ENCODE measurements around the gene SMYD3. TPM values are rescaled to one million over a fixed set of nuclear protein-coding genes. Genes with fewer than 3 reads are reported as not detected.

Gene SMYD3
- total and polyA plus RNA-seq, 10 of the 15 experiments (the other 5 are each of a cell fraction or from before 2014, with no cell fraction given): 18.3 to 54.0 (median 24.8) TPM

GRCh38 chr1:245999697-246000637 is 507.1 kb downstream of the SMYD3 start (continued):
- no peak for TF ChIP-seq ZBTB11 (CRISPR knock-in tag; IDR thresholded peaks at IDR 0.05)
- TF ChIP-seq NR2C1 (IDR thresholded peaks at IDR 0.05): no peak
- TF ChIP-seq RFX5 (IDR thresholded peaks at IDR 0.05; ENCODE audit: low read depth, low read length): no peak
- no peak for TF ChIP-seq E2F8 (IDR thresholded peaks at IDR 0.05; ENCODE audit: low read depth, partially characterized antibody)
- peak; percentile 72 to 85; a peak in 3 of 4 replicates for TF ChIP-seq IKZF2 (IDR thresholded peaks at IDR 0.05)
- no peak for TF ChIP-seq CREB1 (IDR thresholded peaks at IDR 0.05; ENCODE audit: low read depth)
- no peak for TF ChIP-seq STAT1 (conservative IDR thresholded peaks at IDR 0.05)
- no peak for TF ChIP-seq SIX5 (IDR thresholded peaks at IDR 0.05; ENCODE audit: low read depth, low read length, severe bottlenecking)
- 0 out of 2 replicates have a peak, but pooled peaks have one; percentile 15 for TF ChIP-seq RELB (IDR thresholded peaks at IDR 0.05; ENCODE audit: low read depth)
- no peak for TF ChIP-seq NFYB (IDR thresholded peaks at IDR 0.05; ENCODE audit: insufficient read depth, low read depth, low read length)
- peak; percentile 1; the same call in 1 of the 2 replicates for TF ChIP-seq RAD21 (IDR thresholded peaks at IDR 0.05; ENCODE audit: insufficient read depth, low read depth, low read length)
- no peak for TF ChIP-seq E4F1 (IDR thresholded peaks at IDR 0.05; ENCODE audit: borderline replicate concordance, partially characterized antibody)
- TF ChIP-seq SREBF1 (IDR thresholded peaks at IDR 0.05; ENCODE audit: low read length): no peak
